Spinal cord (tissue), 10 donors: ENCODE measurements around the gene NEO1. TPM values are rescaled to one million over a fixed set of nuclear protein-coding genes. Genes with fewer than 3 reads are reported as not detected.

Experiments used
- DNase-seq, 6 donors: peaks; one replicate each; pipeline versions ENCODE4 v3.0.0 to v3.0.0-alpha.2; 2013 to 2015; ENCODE audit warnings: low spot score in 6 of 6, low read depth in 4 of 6
- H3K27ac ChIP-seq: one replicate; pipeline ENCODE4 v1.5.1; 2013; ENCODE audit warnings: low read depth, low read length, control low read depth
- H3K27me3 ChIP-seq: one replicate; pipeline ENCODE4 v1.6.1; 2013; ENCODE audit warnings: low read length; ENCODE audit not compliant: control insufficient read depth, insufficient read depth
- H3K36me3 ChIP-seq: one replicate; pipeline ENCODE4 v1.6.1; 2013; ENCODE audit warnings: low read length; ENCODE audit not compliant: control insufficient read depth, insufficient read depth
- H3K4me1 ChIP-seq: one replicate; pipeline ENCODE4 v1.6.1; 2013; ENCODE audit warnings: low read length; ENCODE audit not compliant: control insufficient read depth, insufficient read depth
- H3K4me3 ChIP-seq: one replicate; pipeline ENCODE4 v1.5.1; 2013; ENCODE audit warnings: low read depth, low read length, control low read depth
- H3K9me3 ChIP-seq: one replicate; pipeline ENCODE4 v1.6.1; 2013; ENCODE audit warnings: low read length; ENCODE audit not compliant: control insufficient read depth, insufficient read depth
- WGBS: methylation state at CpG from one replicate; pipeline ENCODE4 v1.1.5; 2013; ENCODE audit warnings: missing lambda C conversion rate; ENCODE audit not compliant: insufficient coverage; 5-methylcytosine and 5-hydroxymethylcytosine counted together
- polyA plus RNA-seq, 2 donors: library from polyadenylated mRNA; unstranded; fragments of 120-200 nt; gene quantifications; one replicate each; pipeline ENCODE4 v1.2.1, GENCODE V29; 2013; ENCODE audit not compliant: insufficient read length in 2 of 2
- total RNA-seq, 2 donors: library from RNA; depleted of rRNA in 1 of 2; stranded (reverse); fragments of 120-200 nt in 1 of 2; fragments of >200 nt in 1 of 2; gene quantifications; one replicate each; pipeline versions ENCODE4 v1.2.3 to v1.2.4, GENCODE V29; 2013 to 2014
- donor health status: healthy.

The NEO1 gene
- total and polyA plus RNA-seq, 4 donors: 70.6 to 121 (median 104) TPM

- Histone ChIP-seq H3K4me1 (no peaks in the 10 kb centered on the region), H3K36me3 (peaks cover 2% of the 10 kb centered on the region), H3K9me3 (peaks cover 3% of the 10 kb centered on the region), H3K27me3 (no peaks in the 10 kb centered on the region), H3K27ac (no peak overlapping the region), H3K4me3 (no peak overlapping the region)
- DNase-seq: peak in 2 of 6 donors; percentile 33 to 87
- no CpG with 5 or more reads among the region's 2 CpGs for WGBS
These were observed 180.5 kb downstream of the NEO1 start for GRCh38 chr15:73232776-73233175.

- peaks cover 3% of the 10 kb centered on the region for H3K9me3 ChIP-seq
- no CpG with 5 or more reads among the region's 5 CpGs for WGBS
- H3K27ac ChIP-seq: no peak overlapping the region
- H3K4me1 ChIP-seq: no peaks in the 10 kb centered on the region
- no peak overlapping the region for H3K4me3 ChIP-seq
- DNase-seq: no peak
- H3K27me3 ChIP-seq: no peaks in the 10 kb centered on the region
- H3K36me3 ChIP-seq: peaks cover 2% of the 10 kb centered on the region
These were observed 181.4 kb downstream of the NEO1 start for GRCh38 chr15:73233623-73234022.

DNA sequence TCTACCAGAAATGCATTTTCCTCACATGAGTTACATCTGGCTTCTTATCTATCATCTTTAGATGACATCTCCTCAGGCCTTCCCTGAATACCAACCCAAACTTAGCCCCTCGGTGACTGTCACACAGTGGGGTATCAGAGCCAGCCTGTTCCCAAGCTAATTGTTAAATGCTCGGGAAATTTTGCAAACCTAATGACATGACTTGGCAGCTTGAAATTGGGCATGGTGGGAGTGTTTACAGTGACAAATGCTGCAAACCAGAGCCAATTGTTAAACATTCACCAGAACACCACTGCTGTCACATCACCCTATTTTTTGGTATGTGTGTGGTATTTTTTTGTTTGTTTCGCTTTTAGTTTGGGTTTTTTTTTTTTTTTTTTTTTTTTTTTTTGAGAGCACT is 185.6 kb downstream of the NEO1 start:
- DNase-seq: peak in 2 of 6 donors; percentile 68 to 78
- 17% methylated on average over 1 of the region's 3 CpGs for WGBS

DNA sequence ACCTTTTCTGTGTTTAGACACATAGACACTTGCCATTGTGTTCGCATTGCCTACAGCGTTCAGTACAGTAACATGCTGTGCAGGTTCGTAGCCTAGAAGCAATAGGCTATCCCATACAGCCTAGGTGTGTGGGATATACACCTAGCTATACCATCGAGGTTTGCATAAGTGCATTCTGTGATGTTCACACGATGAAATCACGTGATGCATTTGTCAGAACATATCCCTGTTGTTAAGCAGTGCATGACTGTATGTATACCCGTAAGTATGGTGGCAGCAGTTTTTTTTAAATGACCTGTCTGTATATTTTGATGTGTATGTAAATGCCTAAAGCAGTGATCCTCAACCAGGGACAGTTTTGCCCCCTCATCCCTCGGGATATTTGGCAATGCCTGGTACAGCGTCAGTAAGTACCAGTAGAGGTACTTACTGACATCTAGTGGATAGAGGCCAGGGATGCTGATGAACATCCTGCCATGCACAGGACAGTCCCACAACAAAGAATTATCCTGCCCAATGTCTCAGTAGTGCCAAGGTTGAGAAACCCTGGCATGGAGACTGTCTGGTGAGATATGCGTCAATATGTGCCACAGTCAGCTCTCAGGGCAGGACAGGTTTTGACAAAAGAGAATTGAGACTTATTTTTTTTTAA is 187.4 kb downstream of the NEO1 start:
- no peak overlapping the region for H3K27ac ChIP-seq
- DNase-seq: peak in 2 of 6 donors; percentile 51 to 63
- 65% methylated on average over 4 of the region's 10 CpGs for WGBS

More for the DNA sequence above, 185.6 kb downstream of the NEO1 start:
- no peak overlapping the region for H3K27ac ChIP-seq
- no peaks in the 10 kb centered on the region for H3K9me3 ChIP-seq
- peaks cover 2% of the 10 kb centered on the region for H3K36me3 ChIP-seq
- no peaks in the 10 kb centered on the region for H3K4me1 ChIP-seq
- H3K27me3 ChIP-seq: no peaks in the 10 kb centered on the region
- no peak overlapping the region for H3K4me3 ChIP-seq

GRCh38 chr15:73240866-73241499 is 188.7 kb downstream of the NEO1 start:
- no peak overlapping the region for H3K27ac ChIP-seq
- DNase-seq: peak in 5 of 6 donors; percentile 46 to 91 (median 62)
- H3K4me3 ChIP-seq: no peak overlapping the region
- H3K27me3 ChIP-seq: no peaks in the 10 kb centered on the region
- H3K4me1 ChIP-seq: no peaks in the 10 kb centered on the region
- no peaks in the 10 kb centered on the region for H3K9me3 ChIP-seq
- H3K36me3 ChIP-seq: peaks cover 2% of the 10 kb centered on the region
- WGBS: no CpG with 5 or more reads among the region's 4 CpGs

More for the DNA sequence above, 187.4 kb downstream of the NEO1 start:
- Histone ChIP-seq H3K9me3 (no peaks in the 10 kb centered on the region), H3K4me1 (no peaks in the 10 kb centered on the region), H3K4me3 (no peak overlapping the region), H3K36me3 (peaks cover 2% of the 10 kb centered on the region), H3K27me3 (no peaks in the 10 kb centered on the region)

DNA sequence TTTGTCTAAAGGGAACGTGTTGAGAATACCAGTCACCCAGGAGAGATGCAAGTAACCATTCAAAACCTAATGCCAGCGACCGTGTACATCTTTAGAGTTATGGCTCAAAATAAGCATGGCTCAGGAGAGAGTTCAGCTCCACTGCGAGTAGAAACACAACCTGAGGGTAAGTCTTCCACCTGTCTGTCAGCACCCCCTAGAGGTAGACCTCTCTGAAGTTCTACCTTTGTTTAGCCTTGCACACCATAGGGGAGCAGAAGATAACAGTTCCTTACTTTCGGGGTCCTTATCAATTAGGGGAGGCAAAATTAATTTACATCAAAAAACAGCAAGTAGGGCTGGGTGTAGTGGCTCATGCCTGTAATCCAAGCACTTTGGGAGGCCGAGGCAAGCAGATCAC is 192.1 kb downstream of the NEO1 start:
- no CpG with 5 or more reads among the region's 6 CpGs for WGBS
- Histone ChIP-seq H3K9me3 (no peaks in the 10 kb centered on the region), H3K36me3 (no peaks in the 10 kb centered on the region), H3K4me1 (no peaks in the 10 kb centered on the region), H3K27ac (no peak overlapping the region), H3K4me3 (no peak overlapping the region), H3K27me3 (no peaks in the 10 kb centered on the region)
- peak in 1 of 6 donors; percentile 40 for DNase-seq

GRCh38 chr15:73246439-73246838 is 194.2 kb downstream of the NEO1 start:
- Histone ChIP-seq H3K36me3 (no peaks in the 10 kb centered on the region), H3K4me3 (no peak overlapping the region), H3K27ac (no peak overlapping the region), H3K9me3 (no peaks in the 10 kb centered on the region), H3K4me1 (no peaks in the 10 kb centered on the region), H3K27me3 (no peaks in the 10 kb centered on the region)
- no peak for DNase-seq

DNA sequence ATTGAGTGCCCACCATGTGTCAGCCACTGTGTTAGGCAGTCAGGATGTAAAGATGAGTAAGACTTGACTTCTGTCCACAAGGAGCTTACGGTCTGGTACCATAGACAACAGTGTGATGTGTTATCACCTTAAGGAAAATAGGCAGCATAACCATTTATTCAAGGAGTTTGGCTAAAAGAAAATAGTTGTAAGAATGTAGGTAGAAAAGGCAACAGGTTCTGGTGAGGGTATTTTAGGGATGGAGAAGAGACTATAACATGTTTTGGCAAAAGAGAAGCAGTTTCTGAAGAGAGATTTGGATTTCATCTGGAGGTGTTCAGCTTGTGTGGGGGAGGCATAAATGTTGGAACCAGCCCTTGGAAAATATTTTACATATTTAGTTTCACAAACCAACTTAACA is 194.6 kb downstream of the NEO1 start:
- H3K9me3 ChIP-seq: no peaks in the 10 kb centered on the region
- H3K4me3 ChIP-seq: no peak overlapping the region
- DNase-seq: no peak
- H3K4me1 ChIP-seq: no peaks in the 10 kb centered on the region
- H3K27ac ChIP-seq: no peak overlapping the region
- H3K27me3 ChIP-seq: no peaks in the 10 kb centered on the region
- no CpG with 5 or more reads among the region's 1 CpG for WGBS
- H3K36me3 ChIP-seq: no peaks in the 10 kb centered on the region

- H3K27ac ChIP-seq: no peak overlapping the region
- no peaks in the 10 kb centered on the region for H3K4me1 ChIP-seq
- H3K36me3 ChIP-seq: no peaks in the 10 kb centered on the region
- WGBS: no CpG with 5 or more reads among the region's 1 CpG
- H3K9me3 ChIP-seq: no peaks in the 10 kb centered on the region
- no peaks in the 10 kb centered on the region for H3K27me3 ChIP-seq
- H3K4me3 ChIP-seq: no peak overlapping the region
- no peak for DNase-seq
These were observed 195.1 kb downstream of the NEO1 start for GRCh38 chr15:73247331-73247730.

- Histone ChIP-seq H3K9me3 (no peaks in the 10 kb centered on the region), H3K4me1 (no peaks in the 10 kb centered on the region), H3K36me3 (no peaks in the 10 kb centered on the region), H3K27ac (no peak overlapping the region), H3K4me3 (no peak overlapping the region), H3K27me3 (no peaks in the 10 kb centered on the region)
- DNase-seq: no peak
- no CpG with 5 or more reads among the region's 4 CpGs for WGBS
These were observed 197.2 kb downstream of the NEO1 start for GRCh38 chr15:73249499-73249898.
